KOPT-K1 (cell line): Measurements from ENCODE around the gene TRIP10.

Source experiments
- H3K27ac ChIP-seq: fragments of 200-600 bp; sonication (generic); 2 replicates; pipeline ENCODE4 v1.5.1; 2016; ENCODE audit warnings: antibody characterized with exemption, mild to moderate bottlenecking, low read depth, low read length; ENCODE audit not compliant: poor library complexity, severe bottlenecking
- H3K36me3 ChIP-seq: fragments of 200-600 bp; sonication (generic); 2 replicates; pipeline ENCODE4 v1.5.1; 2017; ENCODE audit warnings: antibody characterized with exemption, mild to moderate bottlenecking, low read length, moderate library complexity; ENCODE audit not compliant: insufficient read depth
- H3K9me3 ChIP-seq: fragments of 200-600 bp; sonication (generic); 2 replicates; pipeline ENCODE4 v1.5.1; 2017; ENCODE audit warnings: antibody characterized with exemption, low read length, mild to moderate bottlenecking; ENCODE audit not compliant: insufficient read depth, poor library complexity, severe bottlenecking

TRIP10 gene

GRCh38 chr19:6729573-6730152 lies 9.8 kb upstream of the TRIP10 start:
- no peak overlapping the region for H3K27ac ChIP-seq
- no peaks in the 10 kb centered on the region for H3K9me3 ChIP-seq
- H3K36me3 ChIP-seq = peaks cover 14% of the 10 kb centered on the region; the same call in 1 of the 2 replicates

- Histone ChIP-seq H3K27ac (no peak overlapping the region), H3K36me3 (peaks cover 14% of the 10 kb centered on the region; the same call in 1 of the 2 replicates), H3K9me3 (no peaks in the 10 kb centered on the region)
These were observed 9.2 kb upstream of the TRIP10 start for GRCh38 chr19:6730153-6730804.

GRCh38 chr19:6730941-6731670 lies 8.4 kb upstream of the TRIP10 start:
- H3K9me3 ChIP-seq = no peaks in the 10 kb centered on the region
- H3K36me3 ChIP-seq = peaks cover 14% of the 10 kb centered on the region; the same call in 1 of the 2 replicates
- H3K27ac ChIP-seq = no peak overlapping the region

- Histone ChIP-seq H3K36me3 (peaks cover 14% of the 10 kb centered on the region; the same call in 1 of the 2 replicates), H3K9me3 (no peaks in the 10 kb centered on the region), H3K27ac (no peak overlapping the region)
These were observed 7.7 kb upstream of the TRIP10 start for GRCh38 chr19:6731822-6732221.

GRCh38 chr19:6732803-6733337 lies 6.6 kb upstream of the TRIP10 start:
- H3K27ac ChIP-seq = no peak overlapping the region
- peaks cover 14% of the 10 kb centered on the region; the same call in 1 of the 2 replicates for H3K36me3 ChIP-seq
- H3K9me3 ChIP-seq = no peaks in the 10 kb centered on the region

GRCh38 chr19:6733338-6734095 lies 6.0 kb upstream of the TRIP10 start:
- no peaks in the 10 kb centered on the region for H3K9me3 ChIP-seq
- H3K27ac ChIP-seq = no peak overlapping the region
- peaks cover 14% of the 10 kb centered on the region; the same call in 1 of the 2 replicates for H3K36me3 ChIP-seq

GRCh38 chr19:6734096-6734696 lies 5.3 kb upstream of the TRIP10 start:
- Histone ChIP-seq H3K36me3 (peaks cover 14% of the 10 kb centered on the region; the same call in 1 of the 2 replicates), H3K27ac (no peak overlapping the region), H3K9me3 (no peaks in the 10 kb centered on the region)

- Histone ChIP-seq H3K36me3 (peaks cover 14% of the 10 kb centered on the region; the same call in 1 of the 2 replicates), H3K27ac (no peak overlapping the region), H3K9me3 (no peaks in the 10 kb centered on the region)
These were observed 4.1 kb upstream of the TRIP10 start for GRCh38 chr19:6735181-6735911.

GRCh38 chr19:6736169-6736916 lies 3.1 kb upstream of the TRIP10 start:
- Histone ChIP-seq H3K9me3 (no peaks in the 10 kb centered on the region), H3K27ac (peak overlapping the region; percentile 88), H3K36me3 (peaks cover 14% of the 10 kb centered on the region; the same call in 1 of the 2 replicates)

- H3K27ac ChIP-seq = peak overlapping the region; percentile 88
- peaks cover 14% of the 10 kb centered on the region; the same call in 1 of the 2 replicates for H3K36me3 ChIP-seq
- no peaks in the 10 kb centered on the region for H3K9me3 ChIP-seq
These were observed 2.6 kb upstream of the TRIP10 start for GRCh38 chr19:6736917-6737283.

GRCh38 chr19:6737284-6737872 lies 2.1 kb upstream of the TRIP10 start, which contains the start of gene GPR108:
Gene GPR108, minus strand, starts transcription at chr19:6737580. Its CDS starts 4 bp downstream, at chr19:6737576.
- Histone ChIP-seq H3K27ac (peak within 1 kb of the TSS; percentile 88), H3K36me3 (peaks cover 10% of the 10 kb centered on the region; the same call in 1 of the 2 replicates)

GRCh38 chr19:6737873-6738786 lies 1.4 kb upstream of the TRIP10 start:
- peaks cover 8% of the 10 kb centered on the region; the same call in 1 of the 2 replicates for H3K36me3 ChIP-seq
- no peaks in the 10 kb centered on the region for H3K9me3 ChIP-seq
- H3K27ac ChIP-seq = peak overlapping the region; percentile 65

More at GRCh38 chr19:6737284-6737872, 2.1 kb upstream of the TRIP10 start, which contains the start of gene GPR108:
- H3K9me3 ChIP-seq = no peaks in the 10 kb centered on the region
